Colonic mucosa (tissue), 4 donors: ENCODE data around the gene C5orf63. TPM values are rescaled to one million over a fixed set of nuclear protein-coding genes. Genes with fewer than 3 reads are reported as not detected.
A peak's percentile ranks its signal among the peaks of the same experiment; 100 is the strongest.
"Not testable (repeated sequence)": the region's sequence is repeated elsewhere in the genome, so short reads cannot be mapped to it uniquely, and the experiment has no call there.

ENCODE experiments used
- DNase-seq: peaks from one replicate; pipeline ENCODE4 v3.0.0-alpha.2; 2020
- H3K27ac ChIP-seq: fragments of 200-600 bp; one replicate; pipeline ENCODE4 v1.8.0; 2021
- H3K27me3 ChIP-seq: fragments of 200-600 bp; one replicate; pipeline ENCODE4 v1.8.0; 2021
- H3K36me3 ChIP-seq: fragments of 200-600 bp; one replicate; pipeline ENCODE4 v1.8.0; 2021
- H3K4me1 ChIP-seq: fragments of 200-600 bp; one replicate; pipeline ENCODE4 v1.8.0; 2021; ENCODE audit warnings: mild to moderate bottlenecking
- H3K4me3 ChIP-seq: fragments of 200-600 bp; one replicate; pipeline ENCODE4 v1.8.0; 2021
- H3K9ac ChIP-seq, 2 donors: one replicate each; pipeline ENCODE4 v1.7.0; 2013; ENCODE audit warnings: control low read depth in 2 of 2, low read depth in 2 of 2, low read length in 2 of 2
- H3K9me3 ChIP-seq: fragments of 200-600 bp; one replicate; pipeline ENCODE4 v1.8.0; 2021
- intact Hi-C: fragments of 100-400 bp; cut with DNase I; formaldehyde crosslinking; loops from one replicate; pipeline ENCODE4 v1.14.1; 2022
- total RNA-seq, 2 donors: library from RNA; stranded (reverse); fragmentation: NEBNext Ultra II Directional in 1 of 2; extraction: Animal tissue kit (Norgen Biotek cat#: 25700) in 1 of 2; gene quantifications; one replicate each; pipeline ENCODE4 v1.2.1, GENCODE V29; 2021
- TF ChIP-seq, protein P1 (sequence below): fragments of 200-600 bp; IDR thresholded peaks from one replicate; pipeline ENCODE4 v1.8.0; 2022; ENCODE audit warnings: antibody characterized with exemption, mild to moderate bottlenecking
- donor health status: healthy.
- donor health status: DM: no; HTN: no; CAD: no.
- donor health status: DM: no; HTN: no; CAD: no.

C5orf63 gene
- total RNA-seq, 2 donors from 2014 or later: 10.3 to 12.2 TPM

DNA sequence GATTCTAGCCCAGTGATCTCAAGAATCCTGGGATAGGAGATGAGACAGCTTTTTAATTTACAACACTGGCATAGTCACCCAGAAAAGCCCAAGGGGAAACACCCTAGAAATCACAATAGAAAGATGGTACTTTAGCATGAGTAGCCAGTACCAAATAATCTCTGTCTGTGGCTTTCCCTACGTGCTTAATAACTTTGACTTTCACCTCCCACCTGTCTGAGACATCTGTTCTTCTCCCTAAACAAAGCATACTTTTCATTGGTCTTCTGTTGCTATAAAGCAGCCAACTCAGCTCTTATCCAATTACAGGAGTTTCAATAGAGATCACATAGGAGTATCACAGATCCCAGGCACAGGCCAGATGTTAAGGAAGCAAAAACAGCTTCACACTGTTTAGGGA lies 53.4 kb downstream of the C5orf63 start:
- Histone ChIP-seq H3K36me3 (no peaks in the 10 kb centered on the region), H3K27me3 (no peaks in the 10 kb centered on the region), H3K4me1 (no peaks in the 10 kb centered on the region), H3K9ac (no peak overlapping the region), H3K27ac (no peak overlapping the region), H3K9me3 (no peaks in the 10 kb centered on the region), H3K4me3 (no peak overlapping the region)
- TF ChIP-seq, protein P1, sequence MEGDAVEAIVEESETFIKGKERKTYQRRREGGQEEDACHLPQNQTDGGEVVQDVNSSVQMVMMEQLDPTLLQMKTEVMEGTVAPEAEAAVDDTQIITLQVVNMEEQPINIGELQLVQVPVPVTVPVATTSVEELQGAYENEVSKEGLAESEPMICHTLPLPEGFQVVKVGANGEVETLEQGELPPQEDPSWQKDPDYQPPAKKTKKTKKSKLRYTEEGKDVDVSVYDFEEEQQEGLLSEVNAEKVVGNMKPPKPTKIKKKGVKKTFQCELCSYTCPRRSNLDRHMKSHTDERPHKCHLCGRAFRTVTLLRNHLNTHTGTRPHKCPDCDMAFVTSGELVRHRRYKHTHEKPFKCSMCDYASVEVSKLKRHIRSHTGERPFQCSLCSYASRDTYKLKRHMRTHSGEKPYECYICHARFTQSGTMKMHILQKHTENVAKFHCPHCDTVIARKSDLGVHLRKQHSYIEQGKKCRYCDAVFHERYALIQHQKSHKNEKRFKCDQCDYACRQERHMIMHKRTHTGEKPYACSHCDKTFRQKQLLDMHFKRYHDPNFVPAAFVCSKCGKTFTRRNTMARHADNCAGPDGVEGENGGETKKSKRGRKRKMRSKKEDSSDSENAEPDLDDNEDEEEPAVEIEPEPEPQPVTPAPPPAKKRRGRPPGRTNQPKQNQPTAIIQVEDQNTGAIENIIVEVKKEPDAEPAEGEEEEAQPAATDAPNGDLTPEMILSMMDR: no peak
- DNase-seq: no peak
- intact Hi-C loops: no loop called here

DNA sequence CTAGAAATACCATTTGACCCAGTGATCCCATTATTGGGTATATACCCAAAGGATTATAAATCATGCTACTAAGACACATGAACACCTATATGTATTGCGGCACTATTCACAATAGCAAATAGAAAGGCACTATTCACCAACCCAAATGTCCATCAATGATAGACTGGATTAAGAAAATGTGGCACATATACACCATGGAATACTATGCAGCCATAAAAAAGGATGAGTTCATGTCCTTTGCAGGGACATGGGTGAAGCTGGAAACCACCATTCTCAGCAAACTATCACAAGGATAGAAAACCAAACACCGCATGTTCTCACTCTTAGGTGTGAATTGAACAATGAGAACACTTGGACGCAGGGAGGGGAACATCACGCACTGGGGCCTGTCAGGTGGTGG lies 56.6 kb downstream of the C5orf63 start:
- H3K27ac ChIP-seq, H3K9ac ChIP-seq, H3K4me3 ChIP-seq, H3K27me3 ChIP-seq, H3K9me3 ChIP-seq, DNase-seq, H3K36me3 ChIP-seq, intact Hi-C loops, H3K4me1 ChIP-seq: not testable (repeated sequence)

DNA sequence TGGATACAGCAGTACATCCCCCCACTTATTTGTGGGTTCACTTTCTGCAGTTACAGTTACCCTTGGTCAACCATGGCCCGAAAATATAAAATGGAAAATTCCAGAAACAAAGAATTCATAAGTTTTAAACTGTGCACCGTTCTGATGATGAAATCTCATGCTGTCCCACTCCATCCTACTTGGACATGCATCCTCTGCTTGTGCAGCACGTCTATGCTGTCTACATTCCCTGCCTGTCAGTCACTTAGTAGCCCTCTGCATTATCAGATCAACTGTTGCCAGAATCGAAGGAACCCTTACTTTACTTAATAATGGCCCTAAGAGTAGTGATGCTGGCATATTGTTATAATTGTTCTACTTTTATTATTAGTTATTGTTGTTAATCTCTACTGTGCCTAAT lies 57.6 kb downstream of the C5orf63 start:
- Histone ChIP-seq H3K4me1 (no peaks in the 10 kb centered on the region), H3K27ac (peak overlapping the region; percentile 54), H3K4me3 (no peak overlapping the region), H3K9ac (peak overlapping the region in 1 of 2 donors; percentile 58), H3K9me3 (no peaks in the 10 kb centered on the region), H3K27me3 (no peaks in the 10 kb centered on the region), H3K36me3 (no peaks in the 10 kb centered on the region)
- intact Hi-C loops: no loop called here
- TF ChIP-seq, protein P1: no peak
- no peak for DNase-seq

DNA sequence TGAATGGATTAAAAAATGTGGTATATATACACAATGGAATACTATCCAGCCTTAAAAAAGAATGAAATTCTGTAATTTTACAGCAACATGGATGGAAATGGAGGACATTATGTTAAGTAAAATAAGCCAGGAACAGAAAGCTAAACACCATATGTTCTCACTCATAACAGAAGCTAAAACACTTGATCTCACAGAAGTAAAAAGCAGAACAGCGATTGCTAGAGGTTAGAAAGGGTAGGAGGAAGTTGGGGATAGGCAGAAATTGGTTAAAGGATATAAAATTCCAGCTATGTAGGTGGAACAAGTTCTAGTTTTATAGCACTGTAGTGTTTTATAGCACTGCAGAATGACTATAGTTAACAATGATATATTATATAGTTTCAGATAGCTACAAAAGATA lies 58.7 kb downstream of the C5orf63 start:
- Histone ChIP-seq H3K9me3 (no peaks in the 10 kb centered on the region), H3K4me1 (no peaks in the 10 kb centered on the region), H3K9ac (no peak overlapping the region), H3K4me3 (no peak overlapping the region), H3K27ac (peak overlapping the region; percentile 54), H3K27me3 (no peaks in the 10 kb centered on the region), H3K36me3 (no peaks in the 10 kb centered on the region)
- TF ChIP-seq, protein P1: no peak
- intact Hi-C loops: no loop called here
- no peak for DNase-seq

DNA sequence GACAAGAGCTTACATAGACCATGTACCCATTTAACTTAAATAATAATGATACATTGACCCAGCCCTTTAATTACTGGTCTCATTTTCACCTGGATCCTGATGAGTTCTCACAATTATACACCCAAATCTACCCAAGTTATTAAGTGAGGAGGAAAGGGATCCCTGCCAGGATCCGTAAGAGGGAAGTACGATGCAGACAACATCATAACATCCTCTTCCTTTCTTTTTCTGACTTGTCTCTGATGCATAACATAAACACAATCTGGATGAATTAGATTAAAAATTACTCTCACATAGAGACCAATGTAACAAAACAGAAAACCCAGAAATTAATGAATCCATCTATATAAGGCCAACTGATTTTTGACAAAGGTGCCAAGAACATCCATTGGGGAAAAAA lies 59.9 kb downstream of the C5orf63 start:
- DNase-seq: no peak
- TF ChIP-seq, protein P1: no peak
- Histone ChIP-seq H3K4me3 (no peak overlapping the region), H3K27ac (peak overlapping the region; percentile 54), H3K27me3 (no peaks in the 10 kb centered on the region), H3K9ac (peak overlapping the region in 1 of 2 donors; percentile 9), H3K36me3 (no peaks in the 10 kb centered on the region), H3K4me1 (no peaks in the 10 kb centered on the region), H3K9me3 (no peaks in the 10 kb centered on the region)
- intact Hi-C loops: no loop called here

DNA sequence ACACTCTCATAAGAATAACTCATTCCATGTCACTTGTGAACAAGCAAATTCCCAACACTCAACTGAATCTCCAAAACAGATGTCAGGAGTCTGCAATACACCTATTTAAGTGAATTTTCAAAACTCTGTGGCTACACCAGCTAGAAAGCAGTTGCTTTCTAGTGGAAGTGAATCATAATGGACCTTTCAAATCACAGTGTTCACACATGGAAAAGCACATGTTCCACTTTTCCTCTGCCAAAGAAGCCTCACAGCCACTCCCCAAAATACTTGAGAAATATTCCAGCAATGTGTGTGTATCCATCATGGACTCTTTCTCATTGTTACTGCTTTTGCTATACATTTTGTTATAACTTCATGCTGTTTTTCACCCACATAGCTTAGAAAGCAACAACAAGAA lies 60.4 kb downstream of the C5orf63 start:
- H3K4me1 ChIP-seq: no peaks in the 10 kb centered on the region
- no peaks in the 10 kb centered on the region for H3K27me3 ChIP-seq
- H3K4me3 ChIP-seq: no peak overlapping the region
- H3K9me3 ChIP-seq: no peaks in the 10 kb centered on the region
- peak overlapping the region in 1 of 2 donors; percentile 9 for H3K9ac ChIP-seq
- DNase-seq: no peak
- no peak overlapping the region for H3K27ac ChIP-seq
- intact Hi-C loops: no loop called here
- TF ChIP-seq, protein P1: no peak
- no peaks in the 10 kb centered on the region for H3K36me3 ChIP-seq
